OCI-LY7 (cell line): ENCODE measurements around the gene OSBPL1A.
"Not testable (repeated sequence)": the region's sequence is repeated elsewhere in the genome, so short reads cannot be mapped to it uniquely, and the experiment has no call there.

Source experiments
- CTCF ChIP-seq: fragments of 200-600 bp; sonication (generic); conservative IDR thresholded peaks from 2 replicates; pipeline ENCODE4 v1.5.1; 2014; ENCODE audit warnings: mild to moderate bottlenecking, antibody characterized with exemption, low read length, moderate library complexity, mixed read lengths
- EZH2phosphoT487 ChIP-seq: fragments of 200-600 bp; sonication (generic); IDR thresholded peaks from 2 replicates; pipeline ENCODE4 v1.6.1; 2018; ENCODE audit warnings: low read depth, borderline replicate concordance, mild to moderate bottlenecking, mixed run types, antibody characterized with exemption, low read length, moderate library complexity, mixed read lengths

- not testable (repeated sequence) for TF ChIP-seq CTCF, EZH2phosphoT487
Measured at GRCh38 chr18:24149591-24149990, 248.0 kb downstream of the OSBPL1A start.
